Esophagus squamous epithelium (tissue), 5 donors: ENCODE measurements around the gene TMC4. TPM values are rescaled to one million over a fixed set of nuclear protein-coding genes. Genes with fewer than 3 reads are reported as not detected.
A peak's percentile ranks its signal among the peaks of the same experiment; 100 is the strongest.
"Not testable (repeated sequence)": the region's sequence is repeated elsewhere in the genome, so short reads cannot be mapped to it uniquely, and the experiment has no call there.

Experiments
- DNase-seq: peaks from one replicate; lab custom pipeline; 2025; lab: John Stamatoyannopoulos, UW
- H3K27ac ChIP-seq, 4 donors: fragments of 200-600 bp; sonication (generic); one replicate each; pipeline ENCODE4 v1.5.1; 2016 to 2019; ENCODE audit warnings: mild to moderate bottlenecking in 1 of 4
- H3K27me3 ChIP-seq, 4 donors: fragments of 200-600 bp; sonication (generic); 1 replicate in 3 of 4; 2 replicates in 1 of 4; pipeline versions ENCODE4 v1.5.1 to v1.6.0; 2017 to 2021; ENCODE audit warnings: antibody characterized with exemption in 1 of 4
- H3K36me3 ChIP-seq, 3 donors: fragments of 200-600 bp; sonication (generic); one replicate each; pipeline ENCODE4 v1.5.1; 2016 to 2019
- H3K4me1 ChIP-seq, 3 donors: fragments of 200-600 bp; sonication (generic); one replicate each; pipeline ENCODE4 v1.5.1; 2017 to 2019
- H3K4me3 ChIP-seq, 4 donors: fragments of 200-600 bp; sonication (generic); 1 replicate in 3 of 4; 2 replicates in 1 of 4; pipeline ENCODE4 v1.5.1; 2016 to 2019; ENCODE audit warnings: mild to moderate bottlenecking in 2 of 4, moderate library complexity in 1 of 4
- H3K9me3 ChIP-seq, 3 donors: fragments of 200-600 bp; sonication (generic); one replicate each; pipeline ENCODE4 v1.5.1; 2016 to 2019
- CTCF ChIP-seq, 6 experiments: fragments of 450-650 bp in 4 of 6; fragments of 200-600 bp in 2 of 6; sonication (generic) in 2 of 6; IDR thresholded peaks; one replicate each; pipeline ENCODE4 v1.5.1; 2016 to 2019; ENCODE audit warnings: antibody characterized with exemption in 6 of 6, mild to moderate bottlenecking in 4 of 6, moderate library complexity in 4 of 6
- POLR2A ChIP-seq, 4 donors: fragments of 450-650 bp; IDR thresholded peaks; one replicate each; pipeline ENCODE4 v1.6.1; 2017; ENCODE audit warnings: antibody characterized with exemption in 4 of 4, mild to moderate bottlenecking in 4 of 4, moderate library complexity in 3 of 4
- WGBS, 2 donors: methylation state at CpG; one replicate each; pipeline ENCODE4 v1.1.5; 2018; 5-methylcytosine and 5-hydroxymethylcytosine counted together
- intact Hi-C: fragments of 100-400 bp; cut with DNase I; formaldehyde crosslinking; loops from one replicate; pipeline ENCODE4 v1.15.0; 2022
- total RNA-seq, 4 donors: library from RNA; depleted of rRNA; stranded (reverse); fragments of >200 nt; gene quantifications; one replicate each; pipeline ENCODE4 v1.1.0, GENCODE V29; 2016
- donor health status: DM: yes; HTN: yes; CAD: no.

Gene TMC4
- total RNA-seq, 4 donors from 2014 or later: 4.0 to 45.6 (median 17.5) TPM

GRCh38 chr19:54173951-54174834 is 1.2 kb upstream of the TMC4 start:
- H3K4me1 ChIP-seq: peaks cover 6 to 25% (median 8%) of the 10 kb centered on the region in 3 donors
- TF ChIP-seq CTCF (IDR thresholded peaks at IDR 0.05): no peak
- TF ChIP-seq POLR2A (IDR thresholded peaks at IDR 0.05): no peak
- no peaks in the 10 kb centered on the region for H3K9me3 ChIP-seq
- peaks cover 0 to 29% (median 0%) of the 10 kb centered on the region in 3 donors for H3K36me3 ChIP-seq
- intact Hi-C loops: no loop called here
- no peak overlapping the region for H3K27ac ChIP-seq
- 67 to 77% methylated on average over 3 of the region's 25 CpGs for WGBS, 2 donors
- no peak for DNase-seq
- peaks cover 0 to 4% (median 0%) of the 10 kb centered on the region in 4 donors for H3K27me3 ChIP-seq
- no peak overlapping the region for H3K4me3 ChIP-seq

- Histone ChIP-seq H3K27me3 (peaks cover 0 to 4% (median 0%) of the 10 kb centered on the region in 4 donors), H3K9me3 (no peaks in the 10 kb centered on the region), H3K36me3 (peaks cover 0 to 20% (median 0%) of the 10 kb centered on the region in 3 donors), H3K4me1 (peaks cover 7 to 29% (median 9%) of the 10 kb centered on the region in 3 donors), H3K27ac (peak overlapping the region in 3 of 4 donors; percentile 65 to 87 (median 73)), H3K4me3 (peak overlapping the region in 3 of 4 donors; percentile 50 to 65 (median 51))
- TF ChIP-seq POLR2A (IDR thresholded peaks at IDR 0.05): no peak
- DNase-seq: no peak
- 15 to 40% methylated on average over 3 to 8 of the region's 15 CpGs for WGBS, 2 donors
- intact Hi-C loops: no loop called here
These were observed 369 bp upstream of the TMC4 start for GRCh38 chr19:54173359-54173699.

GRCh38 chr19:54171736-54172431 is 1.1 kb downstream of the TMC4 start:
- H3K27me3 ChIP-seq, intact Hi-C loops, DNase-seq, H3K9me3 ChIP-seq: not testable (repeated sequence)
- Histone ChIP-seq H3K27ac (peak overlapping the region in 3 of 4 donors; percentile 14 to 73 (median 38)), H3K4me1 (peaks cover 8 to 33% (median 11%) of the 10 kb centered on the region in 3 donors), H3K4me3 (peak overlapping the region in 3 of 4 donors; percentile 50 to 65 (median 51)), H3K36me3 (peaks cover 0 to 16% (median 0%) of the 10 kb centered on the region in 3 donors)
- WGBS, 2 donors: 66 to 70% methylated on average over 8 of the region's 23 CpGs

GRCh38 chr19:54169149-54169740 is 3.7 kb downstream of the TMC4 start:
- H3K4me1 ChIP-seq: peaks cover 17 to 42% (median 17%) of the 10 kb centered on the region in 3 donors
- H3K27me3 ChIP-seq: peaks cover 0 to 25% (median 0%) of the 10 kb centered on the region in 4 donors
- DNase-seq: no peak
- TF ChIP-seq CTCF (IDR thresholded peaks at IDR 0.05) (no peak), POLR2A (IDR thresholded peaks at IDR 0.05) (no peak)
- WGBS, 2 donors: 79% methylated on average over 12 to 14 of the region's 21 CpGs
- intact Hi-C loops: loop anchor here (10.0 kb wide), 1 partner anchor 66 kb away; no protein-coding TSS in a partner anchor
- H3K9me3 ChIP-seq: no peaks in the 10 kb centered on the region
- H3K36me3 ChIP-seq: no peaks in the 10 kb centered on the region
- H3K4me3 ChIP-seq: no peak overlapping the region
- no peak overlapping the region for H3K27ac ChIP-seq

- Histone ChIP-seq H3K27me3 (peaks cover 0 to 27% (median 0%) of the 10 kb centered on the region in 4 donors), H3K27ac (no peak overlapping the region), H3K4me3 (no peak overlapping the region), H3K9me3 (no peaks in the 10 kb centered on the region), H3K36me3 (no peaks in the 10 kb centered on the region), H3K4me1 (peaks cover 16 to 37% (median 17%) of the 10 kb centered on the region in 3 donors)
- intact Hi-C loops: loop anchor here (10.0 kb wide), 1 partner anchor 66 kb away; no protein-coding TSS in a partner anchor
- no peak for DNase-seq
- peak; percentile 75 to 89 (median 79) for TF ChIP-seq CTCF (IDR thresholded peaks at IDR 0.05)
- no peak for TF ChIP-seq POLR2A (IDR thresholded peaks at IDR 0.05)
- 25 to 26% methylated on average over 18 to 23 of the region's 25 CpGs for WGBS, 2 donors
These were observed 4.6 kb downstream of the TMC4 start for GRCh38 chr19:54168174-54168917.
